K562 (cell line): ENCODE data around the gene ALOXE3. TPM values are rescaled to one million over a fixed set of nuclear protein-coding genes. Genes with fewer than 3 reads are reported as not detected.
A peak's percentile ranks its signal among the peaks of the same experiment; 100 is the strongest.

Experiments
- ARHGAP35 ChIP-seq: fragments of 450-650 bp; IDR thresholded peaks from 2 replicates; pipeline ENCODE4 v1.6.1; 2018; ENCODE audit not compliant: partially characterized antibody
- ATF6 ChIP-seq: sonication (generic); formaldehyde crosslinking; IDR thresholded peaks from 2 replicates; pipeline ENCODE4 v1.4.0; 2020; ENCODE audit warnings: mild to moderate bottlenecking, missing genetic modification reagents
- BRD4 ChIP-seq: fragments of 200-600 bp; sonication (generic); IDR thresholded peaks from 2 replicates; pipeline ENCODE4 v1.6.1; 2017; ENCODE audit warnings: inconsistent platforms
- CREB1 ChIP-seq, 2 experiments: sonication (generic) in 1 of 2; formaldehyde crosslinking in 1 of 2; IDR thresholded peaks; 2 replicates each; pipeline versions ENCODE4 v1.6.1 to v1.8.0; 2012 to 2022; ENCODE audit warnings: inconsistent platforms in 1 of 2, mild to moderate bottlenecking in 1 of 2, missing genetic modification reagents in 1 of 2, moderate library complexity in 1 of 2
- ELF1 ChIP-seq: fragments of 200-800 bp; sonication (Bioruptor generic); IDR thresholded peaks from 2 replicates; pipeline ENCODE4 v1.6.1; 2016; ENCODE audit warnings: missing genetic modification characterization, missing compliant biosample characterization
- EP300 ChIP-seq: IDR thresholded peaks from 2 replicates; pipeline ENCODE4 v1.6.1; 2012; ENCODE audit warnings: low read length, improper control_type of control experiment
- FOXA3 ChIP-seq, 2 experiments: fragments of 450-650 bp in 1 of 2; sonication (generic) in 1 of 2; formaldehyde crosslinking; IDR thresholded peaks in 1 of 2; conservative IDR thresholded peaks in 1 of 2; 2 replicates each; pipeline versions ENCODE4 v1.4.0 to v1.8.0; 2020 to 2022; ENCODE audit warnings: mild to moderate bottlenecking in 2 of 2, missing genetic modification reagents in 1 of 2
- FOXK2 ChIP-seq, 2 experiments: fragments of 450-650 bp; IDR thresholded peaks in 1 of 2; conservative IDR thresholded peaks in 1 of 2; 2 replicates each; pipeline ENCODE4 v1.6.1; 2016; ENCODE audit warnings: low read depth in 2 of 2, mild to moderate bottlenecking in 1 of 2
- GMEB1 ChIP-seq: fragments of 250-450 bp; sonication (Bioruptor Pico); IDR thresholded peaks from 2 replicates; pipeline ENCODE4 v1.4.0; 2020; ENCODE audit warnings: mild to moderate bottlenecking
- GTF2B ChIP-seq: IDR thresholded peaks from 2 replicates; pipeline ENCODE4 v1.6.1; 2011; ENCODE audit not compliant: insufficient read length; ENCODE audit errors: extremely low read depth
- GTF2F1 ChIP-seq: IDR thresholded peaks from 2 replicates; pipeline ENCODE4 v1.6.1; 2011; ENCODE audit warnings: low read depth, low read length, improper control_type of control experiment
- HOXB6 ChIP-seq: fragments of 250-450 bp; sonication (Bioruptor Pico); IDR thresholded peaks from 2 replicates; pipeline ENCODE4 v1.5.1; 2022; ENCODE audit warnings: mild to moderate bottlenecking, borderline replicate concordance
- ID3 ChIP-seq, 2 experiments: fragments of 250-450 bp in 1 of 2; fragments of 450-650 bp in 1 of 2; sonication (Bioruptor Pico) in 1 of 2; IDR thresholded peaks; 2 replicates each; pipeline versions ENCODE4 v1.6.1 to v1.8.0; 2016 to 2021; ENCODE audit warnings: mild to moderate bottlenecking in 2 of 2, moderate library complexity in 2 of 2, missing compliant biosample characterization in 1 of 2, missing genetic modification characterization in 1 of 2
- KAT8 ChIP-seq: fragments of 450-650 bp; IDR thresholded peaks from 2 replicates; pipeline ENCODE4 v1.6.1; 2016; ENCODE audit warnings: low read depth, mild to moderate bottlenecking
- NBN ChIP-seq: fragments of 450-650 bp; IDR thresholded peaks from 2 replicates; pipeline ENCODE4 v1.6.1; 2016; ENCODE audit warnings: low read depth, mild to moderate bottlenecking
- POLR2AphosphoS2 ChIP-seq: IDR thresholded peaks from 2 replicates; pipeline ENCODE4 v1.6.1; 2012; ENCODE audit warnings: low read length, improper control_type of control experiment
- POLR3A ChIP-seq: IDR thresholded peaks from 2 replicates; pipeline ENCODE4 v1.6.1; 2011; ENCODE audit warnings: borderline replicate concordance, mild to moderate bottlenecking, moderate library complexity; ENCODE audit not compliant: insufficient read length, insufficient read depth; ENCODE audit errors: extremely low read depth
- PTBP1 ChIP-seq: fragments of 200-400 bp; formaldehyde crosslinking; IDR thresholded peaks from 2 replicates; pipeline ENCODE4 v1.6.1; 2017; ENCODE audit warnings: low read depth, low read length
- ZNF146 ChIP-seq: IDR thresholded peaks from one replicate; pipeline ENCODE4 v1.6.1; 2018; ENCODE audit warnings: missing compliant biosample characterization; ENCODE audit not compliant: unreplicated experiment
- ZNF24 ChIP-seq: fragments of 450-650 bp; IDR thresholded peaks from 2 replicates; pipeline ENCODE4 v1.6.1; 2016
- ZNF347 ChIP-seq: fragments of 450-650 bp; formaldehyde crosslinking; IDR thresholded peaks from 2 replicates; pipeline ENCODE4 v1.4.0; 2020; ENCODE audit warnings: low read depth, mild to moderate bottlenecking, moderate library complexity
- ZNF766 ChIP-seq: fragments of 200-800 bp; sonication (Bioruptor generic); conservative IDR thresholded peaks from 2 replicates; pipeline ENCODE4 v1.6.1; 2016; ENCODE audit warnings: missing genetic modification characterization, missing compliant biosample characterization
- polyA plus RNA-seq, 8 experiments: library from polyadenylated mRNA; depleted of rRNA in 4 of 8; stranded (reverse) in 5 of 8; unstranded in 3 of 8; fragments of >200 nt; fragmentation: Nextera tagmentation in 2 of 8; fragmentation: Illumina TruSeq in 1 of 8; extraction: Ambion mirVana in 2 of 8; extraction: Trizol in 1 of 8; gene quantifications; 2 replicates each; pipeline versions ENCODE4 v1.2.1 to v1.2.3, GENCODE V29; 2011 to 2014; ENCODE audit warnings: inconsistent platforms in 1 of 8, missing spikeins in 1 of 8
- total RNA-seq, 7 experiments: library from RNA; depleted of rRNA in 6 of 7; stranded (reverse); fragments of >200 nt in 6 of 7; fragmentation: Illumina TruSeq in 2 of 7; extraction: Trizol in 2 of 7; gene quantifications; 2 replicates each; pipeline versions ENCODE4 v1.2.1 to v1.2.3, GENCODE V29; 2011 to 2021; ENCODE audit warnings: low replicate concordance in 1 of 7

Gene ALOXE3
- total and polyA plus RNA-seq, 9 of the 15 experiments (the other 6 are each of a cell fraction or from before 2014, with no cell fraction given): 0.04 TPM; not detected in 8

- no peak for TF ChIP-seq GMEB1 (CRISPR knock-in tag)
- TF ChIP-seq ZNF347 (CRISPR knock-in tag): no peak
- TF ChIP-seq ELF1 (tag): no peak; the same call in 1 of the 2 replicates
- 0 out of 2 replicates have a peak, but pooled peaks have one; percentile 39 for TF ChIP-seq GTF2F1
- TF ChIP-seq ID3 (CRISPR knock-in tag; IDR thresholded peaks at IDR 0.05): no peak
- TF ChIP-seq ID3 (tag; IDR thresholded peaks at IDR 0.05): 0 out of 2 replicates have a peak, but pooled peaks have one; percentile 55
- peak; percentile 71; the same call in 1 of the 2 replicates for TF ChIP-seq EP300
- TF ChIP-seq POLR2AphosphoS2: no peak
- TF ChIP-seq BRD4: peak; percentile 65; the same call in 1 of the 2 replicates
- 0 out of 2 replicates have a peak, but pooled peaks have one; percentile 13 for TF ChIP-seq ZNF766 (CRISPR knock-in tag)
- TF ChIP-seq FOXA3 (CRISPR knock-in tag; conservative IDR thresholded peaks at IDR 0.05 in 1 of 2, IDR thresholded peaks at IDR 0.05 in 1 of 2): no peak
- TF ChIP-seq ATF6 (CRISPR knock-in tag): no peak
- peak; percentile 57 to 72; a peak in 3 of 4 replicates for TF ChIP-seq FOXK2 (conservative IDR thresholded peaks at IDR 0.05 in 1 of 2, IDR thresholded peaks at IDR 0.05 in 1 of 2; ENCODE audit: low read depth in 2 of 2)
- no peak for TF ChIP-seq ARHGAP35
- TF ChIP-seq NBN: no peak; the same call in 1 of the 2 replicates
- TF ChIP-seq PTBP1: no peak
- peak; percentile 43; the same call in 1 of the 2 replicates for TF ChIP-seq ZNF24
- no peak for TF ChIP-seq KAT8
- TF ChIP-seq CREB1 (IDR thresholded peaks at IDR 0.05): peak; percentile 23; the same call in 1 of the 2 replicates
- no peak for TF ChIP-seq CREB1 (CRISPR knock-in tag; IDR thresholded peaks at IDR 0.05)
- peak; percentile 83 for TF ChIP-seq POLR3A
- TF ChIP-seq GTF2B: no peak
- TF ChIP-seq ZNF146 (CRISPR knock-in tag): no peak
- TF ChIP-seq HOXB6 (CRISPR knock-in tag): no peak
These were observed 1.5 kb upstream of the ALOXE3 start (continued) for GRCh38 chr17:8119581-8120519.
